DMS79 (cell line): ENCODE results near the gene MAP7.
"Not testable (repeated sequence)": the region's sequence is repeated elsewhere in the genome, so short reads cannot be mapped to it uniquely, and the experiment has no call there.

ENCODE experiments used
- DNase-seq: peaks from one replicate; lab custom pipeline; 2025; lab: John Stamatoyannopoulos, UW

Gene MAP7

GRCh38 chr6:136503303-136504029 is 46.8 kb downstream of the MAP7 start:
- DNase-seq: no peak

DNA sequence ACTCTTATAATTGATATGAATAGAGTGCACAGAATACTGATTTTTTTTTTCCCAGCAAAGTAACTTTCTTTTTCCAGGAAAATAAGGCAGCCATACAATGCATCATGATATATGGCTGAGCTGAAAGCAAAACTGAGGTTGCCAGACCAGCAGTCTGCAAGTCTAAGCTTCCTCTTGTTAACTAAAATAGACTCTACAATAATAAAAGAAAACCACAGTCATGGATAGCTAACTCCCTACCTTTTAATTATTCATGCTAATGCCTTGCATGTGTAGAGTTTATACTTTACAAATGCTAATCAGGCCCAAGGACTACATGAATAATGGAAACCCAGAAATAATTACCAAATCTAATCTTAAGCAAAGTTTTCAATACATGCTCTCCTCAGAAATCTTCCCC is 47.4 kb downstream of the MAP7 start:
- DNase-seq: no peak

DNA sequence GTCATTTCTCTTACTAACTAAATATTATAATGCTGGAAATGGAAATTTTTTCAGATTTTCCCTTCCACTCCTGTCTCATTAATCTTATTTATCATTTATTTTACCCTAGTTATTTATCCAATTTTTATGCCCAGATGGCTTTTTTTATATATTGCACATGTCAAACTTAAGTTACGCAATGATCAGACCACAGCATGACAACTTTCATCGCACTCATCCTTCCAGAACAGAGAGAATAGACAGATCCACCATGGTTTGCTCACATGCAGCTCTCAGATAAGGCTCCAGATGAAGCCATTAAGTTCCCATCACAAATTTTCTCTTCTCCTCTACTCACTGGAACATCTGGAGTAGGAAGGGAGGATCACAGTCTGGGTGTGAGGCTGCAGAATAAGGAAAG is 48.7 kb downstream of the MAP7 start:
- DNase-seq: no peak

DNA sequence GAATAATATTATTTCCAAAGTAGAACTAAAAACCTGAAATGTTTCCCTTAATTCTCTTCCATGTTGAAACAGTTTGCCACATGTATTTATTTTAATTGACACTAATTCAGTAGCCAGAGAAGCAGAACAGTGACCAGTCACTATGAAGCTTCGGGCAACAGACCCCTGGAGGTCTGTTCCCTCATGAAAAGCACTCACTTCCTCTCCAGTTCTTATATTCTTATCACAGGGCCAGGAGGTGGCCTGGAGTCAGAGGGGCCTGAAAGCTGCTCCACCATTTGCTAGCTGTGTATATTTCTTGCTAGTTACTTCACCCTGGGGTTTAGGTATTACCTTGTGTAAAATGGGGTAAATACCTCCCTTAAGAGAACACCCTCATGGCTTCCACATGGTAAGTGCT is 49.1 kb downstream of the MAP7 start:
- DNase-seq: no peak

GRCh38 chr6:136500414-136500813 is 49.8 kb downstream of the MAP7 start:
- no peak for DNase-seq

- no peak for DNase-seq
Observed at GRCh38 chr6:136499370-136499769, 50.9 kb downstream of the MAP7 start.

GRCh38 chr6:136496449-136496848 is 53.8 kb downstream of the MAP7 start:
- not testable (repeated sequence) for DNase-seq

GRCh38 chr6:136494710-136495109 is 55.5 kb downstream of the MAP7 start:
- DNase-seq: no peak

GRCh38 chr6:136494059-136494458 is 56.2 kb downstream of the MAP7 start:
- no peak for DNase-seq

GRCh38 chr6:136492409-136492808 is 57.8 kb downstream of the MAP7 start:
- DNase-seq: no peak

DNA sequence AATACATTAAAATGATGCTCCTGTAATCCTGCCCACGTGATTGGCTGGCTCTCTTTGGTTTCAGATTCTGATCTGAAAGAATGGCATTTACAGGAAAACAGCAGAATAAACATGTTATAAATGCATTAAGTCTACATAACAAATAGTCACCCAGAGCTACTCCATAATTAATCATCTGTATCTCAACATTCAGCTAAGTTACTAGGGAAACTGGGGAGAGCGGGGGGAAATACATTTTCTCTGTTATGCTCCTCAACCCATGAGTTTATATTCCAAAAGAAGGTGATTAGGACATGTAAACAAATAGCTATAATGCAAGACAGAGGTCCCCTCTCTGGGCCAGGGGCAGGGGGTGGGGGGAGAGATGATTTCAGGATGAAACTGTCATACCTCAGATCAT is 58.5 kb downstream of the MAP7 start:
- DNase-seq: no peak

DNA sequence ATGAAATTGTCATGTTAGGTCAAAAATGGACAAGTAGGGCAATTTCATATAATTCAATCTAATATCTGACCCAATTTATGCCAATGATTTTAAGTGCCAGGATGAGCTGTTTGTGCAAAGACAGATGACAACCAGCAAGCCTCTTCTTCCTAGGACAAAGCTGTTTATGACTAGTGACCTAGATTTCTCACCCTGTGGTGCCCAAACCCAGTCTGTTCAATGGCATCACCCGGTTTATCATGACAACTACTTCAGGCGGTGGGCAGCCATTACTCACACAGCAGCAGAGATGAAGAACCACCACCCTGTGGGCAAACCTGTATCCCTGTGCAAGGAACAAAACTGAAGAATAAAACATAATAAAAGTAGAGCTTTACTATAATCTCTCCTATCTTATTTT is 59.0 kb downstream of the MAP7 start:
- DNase-seq: no peak

GRCh38 chr6:136489689-136490033 is 60.6 kb downstream of the MAP7 start:
- not testable (repeated sequence) for DNase-seq

DNA sequence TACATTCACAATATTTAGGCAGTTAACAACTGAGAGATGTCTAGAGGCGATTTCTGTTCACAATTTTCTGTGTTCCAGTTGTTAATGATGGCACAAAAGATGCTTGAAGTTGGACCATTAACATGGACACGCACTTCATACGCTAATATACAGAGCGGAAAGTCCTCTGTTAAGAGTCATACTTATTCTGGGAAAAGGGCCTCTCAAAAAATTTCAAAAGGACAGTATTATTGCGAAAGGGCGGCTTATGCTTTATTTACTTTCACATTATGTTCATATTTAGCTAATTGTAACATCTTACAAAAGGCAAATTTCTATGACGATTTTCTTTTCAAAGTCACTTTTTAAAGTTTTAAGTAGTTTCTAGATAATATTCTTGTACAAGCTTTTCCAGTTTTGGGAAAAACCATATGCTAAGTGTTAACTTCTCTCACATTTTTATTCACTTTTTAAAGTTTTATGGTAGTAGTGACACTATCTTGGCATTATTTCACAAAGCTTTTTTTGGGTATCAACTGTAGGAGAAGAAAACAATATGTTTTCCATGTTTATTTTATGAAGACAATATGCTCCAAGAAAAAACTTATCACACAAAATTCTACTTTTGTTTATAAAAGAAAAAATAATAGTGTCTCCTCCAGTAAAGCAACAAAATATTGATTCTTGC is 62.3 kb downstream of the MAP7 start:
- DNase-seq: peak; percentile 7

DNA sequence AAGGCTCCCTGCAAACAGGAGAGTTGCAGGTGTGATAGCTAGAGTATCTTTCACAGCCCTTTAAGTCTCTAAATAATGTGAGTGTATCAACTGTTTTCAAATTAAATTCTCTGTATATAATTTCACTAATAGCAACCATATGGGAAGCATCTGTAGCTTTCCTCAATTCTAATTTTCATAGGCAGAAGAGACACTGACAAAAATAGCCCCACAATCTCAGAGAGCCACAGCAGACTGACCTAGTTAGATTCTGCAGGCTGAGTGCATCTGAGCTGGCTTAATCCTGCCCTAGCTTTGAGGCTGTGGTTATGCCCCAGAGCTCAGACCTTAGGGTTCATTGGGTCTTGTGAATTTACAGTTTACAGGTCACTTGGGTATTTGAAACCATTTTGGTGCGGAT is 63.9 kb downstream of the MAP7 start:
- no peak for DNase-seq

GRCh38 chr6:136483906-136484305 is 66.3 kb downstream of the MAP7 start:
- DNase-seq: peak; percentile 57

GRCh38 chr6:136483005-136483404 is 67.2 kb downstream of the MAP7 start:
- DNase-seq: not testable (repeated sequence)

- no peak for DNase-seq
Observed at GRCh38 chr6:136477548-136477947, 72.7 kb downstream of the MAP7 start.

- no peak for DNase-seq
Observed at GRCh38 chr6:136475686-136476085, 74.5 kb downstream of the MAP7 start.

- DNase-seq: no peak
Observed at GRCh38 chr6:136474241-136474640, 76.0 kb downstream of the MAP7 start.

DNA sequence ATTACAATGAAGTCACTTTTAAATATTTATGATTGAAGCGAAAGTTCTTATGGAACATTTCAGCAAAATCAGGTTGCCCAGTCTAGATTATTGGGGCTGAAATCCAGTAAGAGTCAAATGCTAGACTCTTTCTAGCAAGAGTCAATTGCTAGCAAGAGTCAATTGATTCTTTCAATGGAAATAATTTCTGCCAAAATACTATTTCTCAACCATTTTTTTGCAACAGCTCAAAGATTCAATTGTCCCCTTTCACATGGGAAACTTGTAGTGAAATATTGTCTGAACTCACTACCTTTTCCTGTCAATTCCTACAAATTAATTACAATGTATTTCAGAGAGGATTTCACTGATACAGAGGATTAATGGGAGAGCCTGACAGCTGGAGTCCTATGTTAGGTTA is 78.3 kb downstream of the MAP7 start:
- DNase-seq: no peak

DNA sequence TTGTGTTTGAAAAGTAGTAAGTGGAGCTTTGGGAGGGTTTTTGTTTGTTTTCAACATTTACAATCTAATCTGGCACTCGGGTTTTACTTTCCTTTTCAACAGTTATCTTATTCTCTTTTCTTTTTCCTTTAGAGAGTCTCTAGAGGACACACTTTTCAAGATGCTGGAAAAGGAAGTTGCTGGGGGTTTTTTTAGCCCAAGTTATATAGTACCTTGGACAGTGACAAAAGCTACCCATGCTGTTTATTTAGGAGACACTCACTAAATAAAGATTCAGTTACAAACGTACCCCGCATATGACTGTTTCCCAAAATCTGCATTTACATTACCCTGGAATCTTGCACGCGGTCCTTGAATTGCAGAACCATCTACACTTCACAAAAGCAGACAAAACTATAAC is 78.8 kb downstream of the MAP7 start:
- no peak for DNase-seq

GRCh38 chr6:136470044-136470443 is 80.2 kb downstream of the MAP7 start:
- DNase-seq: no peak

GRCh38 chr6:136469154-136469553 is 81.1 kb downstream of the MAP7 start:
- no peak for DNase-seq
